ENCODE measurements around the gene NSMCE1.

The NSMCE1 gene

DNA sequence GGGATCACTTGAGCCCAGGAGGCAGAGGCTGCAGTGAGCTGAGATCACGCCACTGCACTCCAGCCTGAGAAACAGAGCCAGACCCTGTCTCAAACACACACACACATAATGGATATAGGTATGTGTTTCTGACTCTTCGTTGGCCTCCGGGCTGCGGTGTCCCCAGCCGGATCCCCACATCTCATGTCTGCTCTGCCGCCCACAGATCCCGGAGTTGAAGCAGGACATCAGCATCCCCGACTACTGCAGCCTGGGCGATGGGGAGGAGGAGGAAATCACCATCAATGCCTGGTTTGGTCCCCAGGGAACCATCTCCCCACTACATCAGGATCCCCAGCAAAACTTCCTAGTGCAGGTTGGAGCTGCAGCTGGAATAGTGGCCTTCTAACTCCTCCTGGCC lies 49.8 kb downstream of the NSMCE1 start:
- TF ChIP-seq, protein P1, sequence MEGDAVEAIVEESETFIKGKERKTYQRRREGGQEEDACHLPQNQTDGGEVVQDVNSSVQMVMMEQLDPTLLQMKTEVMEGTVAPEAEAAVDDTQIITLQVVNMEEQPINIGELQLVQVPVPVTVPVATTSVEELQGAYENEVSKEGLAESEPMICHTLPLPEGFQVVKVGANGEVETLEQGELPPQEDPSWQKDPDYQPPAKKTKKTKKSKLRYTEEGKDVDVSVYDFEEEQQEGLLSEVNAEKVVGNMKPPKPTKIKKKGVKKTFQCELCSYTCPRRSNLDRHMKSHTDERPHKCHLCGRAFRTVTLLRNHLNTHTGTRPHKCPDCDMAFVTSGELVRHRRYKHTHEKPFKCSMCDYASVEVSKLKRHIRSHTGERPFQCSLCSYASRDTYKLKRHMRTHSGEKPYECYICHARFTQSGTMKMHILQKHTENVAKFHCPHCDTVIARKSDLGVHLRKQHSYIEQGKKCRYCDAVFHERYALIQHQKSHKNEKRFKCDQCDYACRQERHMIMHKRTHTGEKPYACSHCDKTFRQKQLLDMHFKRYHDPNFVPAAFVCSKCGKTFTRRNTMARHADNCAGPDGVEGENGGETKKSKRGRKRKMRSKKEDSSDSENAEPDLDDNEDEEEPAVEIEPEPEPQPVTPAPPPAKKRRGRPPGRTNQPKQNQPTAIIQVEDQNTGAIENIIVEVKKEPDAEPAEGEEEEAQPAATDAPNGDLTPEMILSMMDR (IDR thresholded peaks at IDR 0.05; ENCODE audit: low read depth, low read length), result no peak
- no peak overlapping the region for H3K4me3 ChIP-seq (ENCODE audit: low read depth, low read length)

DNA sequence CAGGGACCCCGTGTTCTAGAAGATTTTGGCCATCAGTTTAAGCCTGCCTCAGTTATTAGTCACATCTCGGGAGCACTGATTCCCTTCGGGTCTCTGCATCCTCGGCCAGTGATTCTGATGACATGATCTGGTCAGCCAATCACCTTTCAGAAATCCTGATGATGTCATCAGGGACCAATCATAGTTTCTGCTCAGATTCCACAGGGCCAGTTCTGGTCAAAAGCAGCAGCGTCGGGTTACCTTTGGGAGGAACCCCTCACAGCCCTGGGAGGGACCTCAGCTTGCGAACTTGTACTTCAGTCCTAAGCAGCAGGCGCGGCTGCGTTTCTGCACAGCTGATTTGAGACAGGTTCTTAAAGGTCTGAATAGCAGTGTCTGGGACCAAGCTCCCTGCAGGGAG lies 51.3 kb downstream of the NSMCE1 start:
- H3K4me3 ChIP-seq (ENCODE audit: low read depth, low read length), result no peak overlapping the region
- TF ChIP-seq, protein P1 (IDR thresholded peaks at IDR 0.05; ENCODE audit: low read depth, low read length), result no peak

DNA sequence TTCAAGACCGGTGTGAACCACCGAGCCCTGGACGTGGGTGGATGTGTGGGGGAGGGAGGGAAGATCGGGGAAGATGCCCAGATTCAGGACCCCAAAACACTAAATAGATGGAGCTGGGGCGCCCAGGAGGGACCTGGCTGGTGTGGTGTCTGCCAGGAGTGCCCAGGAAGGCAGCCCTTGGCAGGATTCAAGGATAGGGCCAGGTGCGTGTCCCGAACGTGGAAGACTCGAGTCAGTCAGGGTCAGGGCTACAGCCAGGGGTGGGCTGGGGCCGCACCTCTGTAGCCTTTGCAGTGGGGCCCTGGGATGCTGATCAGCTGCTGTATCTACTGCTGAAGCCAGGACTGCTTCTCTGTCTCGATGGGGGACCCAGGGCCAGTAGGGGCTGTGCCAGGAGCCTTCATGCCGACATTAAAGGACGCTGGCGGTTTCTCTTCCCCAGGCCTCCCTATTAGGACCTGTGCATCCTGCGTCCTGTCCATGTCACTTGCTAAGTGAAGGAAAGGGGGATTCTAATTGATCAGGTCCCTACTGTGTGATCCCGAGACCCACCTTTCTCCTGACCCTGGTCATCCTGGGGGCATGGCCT lies 52.2 kb downstream of the NSMCE1 start:
- TF ChIP-seq, protein P1 (IDR thresholded peaks at IDR 0.05; ENCODE audit: low read depth, low read length), result no peak
- H3K4me3 ChIP-seq (ENCODE audit: low read depth, low read length), result no peak overlapping the region

DNA sequence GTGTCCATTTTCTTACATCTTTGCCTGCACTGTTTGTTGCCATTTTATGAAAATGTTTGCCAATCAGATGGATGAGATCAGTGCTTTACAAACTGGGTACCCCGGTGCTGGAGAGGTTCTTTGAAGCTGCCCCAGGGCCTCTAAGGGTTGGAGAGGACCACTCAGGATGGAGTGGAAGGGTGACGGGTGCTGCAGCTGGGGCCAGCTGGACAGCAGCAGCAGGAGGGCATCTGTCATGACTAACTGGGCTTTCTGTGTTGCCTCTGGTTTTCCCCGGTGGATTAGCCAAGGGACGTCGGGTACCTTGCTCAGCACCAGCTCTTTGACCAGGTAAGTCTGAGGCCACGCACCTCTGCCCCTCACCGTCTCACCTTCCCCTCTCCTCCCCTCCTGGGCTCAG lies 52.9 kb downstream of the NSMCE1 start:
- no peak overlapping the region for H3K4me3 ChIP-seq (ENCODE audit: low read depth, low read length)
- TF ChIP-seq, protein P1 (IDR thresholded peaks at IDR 0.05; ENCODE audit: low read depth, low read length), result no peak

DNA sequence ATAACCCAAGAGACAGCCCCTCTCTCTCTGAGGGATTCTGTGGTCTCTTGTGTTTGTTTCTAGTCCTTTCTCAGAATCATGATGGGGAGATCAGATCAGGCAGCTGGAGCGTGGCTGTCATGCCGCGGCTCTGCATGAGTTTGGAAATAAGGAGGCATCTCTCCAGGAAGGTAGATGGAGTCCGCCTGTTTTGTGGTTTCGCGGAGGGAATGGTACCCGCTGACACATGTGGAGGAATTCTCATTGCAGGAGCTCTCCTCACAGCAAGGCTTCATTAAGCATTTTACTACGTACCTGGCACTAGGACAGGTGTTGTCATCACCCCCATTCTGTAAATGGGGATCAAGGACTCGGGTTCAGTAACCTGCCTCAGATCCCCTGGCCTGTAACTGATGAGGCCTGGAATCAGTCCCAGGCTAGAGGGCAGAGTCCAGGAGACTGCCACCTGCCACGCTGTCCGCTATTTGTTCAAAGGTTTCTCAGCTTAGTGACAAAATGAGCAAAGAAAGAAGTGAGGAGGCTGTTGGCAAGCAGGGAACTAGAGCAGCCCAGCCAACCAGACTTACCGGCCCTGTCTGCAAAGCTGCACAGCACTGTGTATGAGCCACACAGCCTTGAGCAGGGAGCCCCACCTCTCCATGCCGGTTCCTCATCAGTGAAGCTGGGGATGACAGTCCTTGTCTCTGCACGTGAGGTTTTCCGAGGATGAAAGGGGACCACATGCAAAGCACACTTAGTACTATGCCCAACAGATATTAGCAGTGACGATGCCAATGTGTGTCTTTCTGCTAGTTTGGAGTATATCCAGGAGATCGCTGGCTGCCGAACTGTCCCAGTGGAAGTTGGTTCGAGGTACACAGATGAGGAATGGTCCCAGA lies 54.2 kb downstream of the NSMCE1 start:
- TF ChIP-seq, protein P1 (IDR thresholded peaks at IDR 0.05; ENCODE audit: low read depth, low read length), result no peak
- no peak overlapping the region for H3K4me3 ChIP-seq (ENCODE audit: low read depth, low read length)

DNA sequence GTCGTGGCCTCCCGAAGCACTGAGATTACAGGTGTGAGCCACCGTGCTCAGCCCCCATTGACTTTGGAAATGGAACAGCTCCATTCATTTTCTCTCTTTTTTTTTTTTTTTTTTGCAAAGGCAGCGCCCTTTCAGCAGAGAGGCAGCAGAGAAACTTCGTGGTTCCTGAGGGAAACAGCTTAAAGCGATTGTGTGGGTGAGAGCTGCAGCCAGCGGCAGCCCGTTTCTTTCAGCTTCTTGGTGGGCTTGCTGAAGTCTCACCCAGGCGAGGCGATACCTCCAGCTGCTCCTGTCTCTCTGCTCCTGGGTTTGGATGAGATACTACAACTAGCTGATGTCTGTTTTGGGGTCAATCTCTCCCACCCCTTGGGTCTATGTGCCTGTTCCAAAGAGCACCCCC lies 57.5 kb downstream of the NSMCE1 start:
- TF ChIP-seq, protein P1 (IDR thresholded peaks at IDR 0.05; ENCODE audit: low read depth, low read length), result no peak
- no peak overlapping the region for H3K4me3 ChIP-seq (ENCODE audit: low read depth, low read length)

DNA sequence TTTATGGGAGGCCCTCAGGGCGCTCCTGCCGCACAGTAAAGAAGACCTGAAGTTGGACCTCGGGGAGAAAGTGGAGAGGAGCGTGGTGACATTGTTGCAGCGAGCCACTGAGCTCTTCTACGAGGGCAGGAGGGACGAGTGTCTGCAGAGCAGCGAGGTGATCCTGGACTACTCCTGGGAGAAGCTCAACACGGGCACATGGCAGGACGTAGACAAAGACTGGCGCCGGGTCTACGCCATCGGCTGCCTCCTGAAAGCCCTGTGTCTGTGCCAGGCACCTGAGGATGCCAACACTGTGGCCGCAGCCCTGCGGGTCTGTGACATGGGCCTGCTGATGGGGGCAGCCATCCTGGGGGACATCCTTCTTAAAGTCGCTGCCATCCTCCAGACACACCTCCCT lies 58.4 kb downstream of the NSMCE1 start:
- TF ChIP-seq, protein P1 (IDR thresholded peaks at IDR 0.05; ENCODE audit: low read depth, low read length), result no peak
- no peak overlapping the region for H3K4me3 ChIP-seq (ENCODE audit: low read depth, low read length)

Measured in WI38 (cell line).